Measurements from ENCODE around the gene COCH.
"Not testable (repeated sequence)": the region's sequence is repeated elsewhere in the genome, so short reads cannot be mapped to it uniquely, and the experiment has no call there.

Gene COCH

DNA sequence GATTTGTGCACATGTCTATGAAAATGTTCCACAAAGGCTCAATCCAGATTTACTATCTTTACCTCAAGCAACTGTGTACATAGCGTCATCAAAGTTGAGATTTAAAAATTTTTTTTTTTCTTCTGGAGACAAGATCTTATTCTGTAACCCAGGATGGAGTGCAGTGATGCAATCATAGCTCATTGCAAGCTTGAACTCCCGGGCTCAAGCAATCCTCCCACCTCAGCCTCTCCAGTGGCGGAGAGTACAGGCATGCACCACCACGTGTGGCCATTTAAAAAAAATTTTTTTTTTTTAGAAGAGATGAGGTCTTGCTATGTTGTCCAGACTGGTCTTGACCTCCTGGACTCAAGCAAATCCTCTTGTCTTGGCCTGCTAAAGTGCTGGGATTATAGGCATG, 2.3 kb downstream of the COCH start:
- no peak for DNase-seq

- DNase-seq, result no peak
Measured at GRCh38 chr14:30882431-30882830, 8.1 kb downstream of the COCH start.

- no peak for DNase-seq
Measured at GRCh38 chr14:30883508-30884294, 9.3 kb downstream of the COCH start.

GRCh38 chr14:30884901-30885300, 10.5 kb downstream of the COCH start:
- DNase-seq, result no peak

DNA sequence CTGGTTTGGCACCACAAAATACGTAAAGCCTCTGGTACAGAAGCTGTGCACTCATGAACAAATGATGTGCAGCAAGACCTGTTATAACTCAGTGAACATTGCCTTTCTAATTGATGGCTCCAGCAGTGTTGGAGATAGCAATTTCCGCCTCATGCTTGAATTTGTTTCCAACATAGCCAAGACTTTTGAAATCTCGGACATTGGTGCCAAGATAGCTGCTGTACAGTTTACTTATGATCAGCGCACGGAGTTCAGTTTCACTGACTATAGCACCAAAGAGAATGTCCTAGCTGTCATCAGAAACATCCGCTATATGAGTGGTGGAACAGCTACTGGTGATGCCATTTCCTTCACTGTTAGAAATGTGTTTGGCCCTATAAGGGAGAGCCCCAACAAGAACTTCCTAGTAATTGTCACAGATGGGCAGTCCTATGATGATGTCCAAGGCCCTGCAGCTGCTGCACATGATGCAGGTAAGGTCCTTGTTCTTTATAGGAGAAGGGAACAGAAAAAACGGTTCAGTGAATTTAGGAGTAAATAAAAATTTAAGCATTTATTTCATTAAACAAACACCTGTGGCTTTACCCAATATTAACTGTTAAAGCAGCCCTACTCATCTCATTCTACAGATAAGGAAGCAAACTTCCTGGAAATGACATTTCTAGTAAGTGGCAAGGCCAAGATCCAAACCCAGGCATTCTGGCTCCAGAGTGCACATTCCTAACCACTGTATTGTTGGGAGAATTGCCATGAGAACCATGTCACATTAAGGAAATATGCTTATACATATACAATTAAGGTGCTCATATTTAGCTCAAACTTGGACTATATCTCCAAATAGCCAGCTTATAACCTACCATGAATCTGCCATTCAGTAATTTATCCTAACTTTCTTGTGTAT, 11.7 kb downstream of the COCH start:
- DNase-seq, result no peak

GRCh38 chr14:30888480-30889243, 14.3 kb downstream of the COCH start:
- no peak for DNase-seq

- DNase-seq, result no peak
Measured at GRCh38 chr14:30889244-30889594, 14.9 kb downstream of the COCH start.

GRCh38 chr14:30893819-30894218, 19.5 kb downstream of the COCH start:
- DNase-seq, result no peak

DNA sequence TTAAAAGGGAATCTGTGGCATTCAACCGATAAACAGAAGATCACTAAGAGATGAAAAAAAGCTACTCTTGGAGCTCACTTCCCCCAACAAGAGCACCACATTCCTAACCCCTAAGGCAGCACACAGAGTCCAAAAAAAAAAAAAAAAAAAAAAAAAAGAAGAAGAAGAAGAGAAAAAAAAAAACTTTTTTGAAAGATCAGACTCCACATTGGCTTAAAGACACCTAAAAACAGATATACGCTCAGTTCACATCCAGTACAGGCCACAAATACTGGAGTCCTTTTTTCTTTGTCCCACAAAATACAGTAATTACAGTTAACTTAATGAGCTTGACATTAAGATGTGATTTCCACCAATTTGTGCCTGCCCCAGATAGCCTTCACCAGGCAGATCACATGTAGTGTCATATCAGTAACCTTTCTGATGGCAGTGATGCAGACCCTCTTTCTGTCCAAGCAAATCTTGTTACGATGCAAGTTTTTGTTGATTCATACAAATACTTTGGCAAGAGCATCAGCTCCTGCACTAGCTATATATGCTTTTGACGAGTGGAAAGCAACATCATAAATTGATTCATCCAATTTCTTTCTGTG, 20.7 kb downstream of the COCH start:
- DNase-seq, result no peak

- no peak for DNase-seq
Measured at GRCh38 chr14:30896435-30896834, 22.1 kb downstream of the COCH start.

- DNase-seq, result not testable (repeated sequence)
Measured at GRCh38 chr14:30897121-30897520, 22.8 kb downstream of the COCH start.

DNA sequence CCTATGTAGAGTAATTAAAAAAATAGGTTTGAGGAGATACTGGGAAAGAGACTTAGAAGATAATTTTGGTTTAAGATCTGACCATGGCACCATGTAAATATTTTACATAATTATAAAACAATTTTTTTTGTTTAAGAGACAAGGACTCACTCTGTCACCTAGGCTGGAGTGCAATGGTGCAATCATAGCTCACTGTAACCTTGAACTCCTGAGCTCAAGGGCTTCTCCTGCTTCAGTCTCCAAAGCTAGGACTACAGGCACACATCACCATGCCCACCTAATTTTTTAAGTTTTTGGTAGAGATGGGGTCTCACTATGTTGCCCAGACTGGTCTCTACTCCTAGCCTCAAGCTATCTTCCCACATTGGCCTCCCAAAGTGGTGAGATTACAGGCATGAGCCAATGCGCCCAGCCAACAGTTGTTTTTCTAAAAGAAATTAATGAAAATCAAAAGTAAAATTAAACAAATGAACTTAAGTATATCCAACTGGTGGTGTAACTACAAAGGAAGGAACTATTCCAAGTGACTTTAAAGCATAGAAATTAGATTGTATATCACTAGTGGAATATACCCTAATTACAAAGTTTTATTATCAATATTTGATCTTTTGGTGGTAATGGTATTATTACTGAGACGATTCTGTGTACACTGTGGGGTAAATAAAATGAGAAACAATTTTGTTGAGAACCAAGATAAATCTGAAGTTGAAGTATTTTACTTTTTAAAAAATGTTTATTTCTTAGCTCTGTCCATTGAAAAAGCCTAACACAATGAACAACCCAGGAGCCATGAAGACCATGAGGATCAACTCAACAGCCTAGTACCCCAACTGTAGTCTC, 29.1 kb downstream of the COCH start:
- no peak for DNase-seq

DNA sequence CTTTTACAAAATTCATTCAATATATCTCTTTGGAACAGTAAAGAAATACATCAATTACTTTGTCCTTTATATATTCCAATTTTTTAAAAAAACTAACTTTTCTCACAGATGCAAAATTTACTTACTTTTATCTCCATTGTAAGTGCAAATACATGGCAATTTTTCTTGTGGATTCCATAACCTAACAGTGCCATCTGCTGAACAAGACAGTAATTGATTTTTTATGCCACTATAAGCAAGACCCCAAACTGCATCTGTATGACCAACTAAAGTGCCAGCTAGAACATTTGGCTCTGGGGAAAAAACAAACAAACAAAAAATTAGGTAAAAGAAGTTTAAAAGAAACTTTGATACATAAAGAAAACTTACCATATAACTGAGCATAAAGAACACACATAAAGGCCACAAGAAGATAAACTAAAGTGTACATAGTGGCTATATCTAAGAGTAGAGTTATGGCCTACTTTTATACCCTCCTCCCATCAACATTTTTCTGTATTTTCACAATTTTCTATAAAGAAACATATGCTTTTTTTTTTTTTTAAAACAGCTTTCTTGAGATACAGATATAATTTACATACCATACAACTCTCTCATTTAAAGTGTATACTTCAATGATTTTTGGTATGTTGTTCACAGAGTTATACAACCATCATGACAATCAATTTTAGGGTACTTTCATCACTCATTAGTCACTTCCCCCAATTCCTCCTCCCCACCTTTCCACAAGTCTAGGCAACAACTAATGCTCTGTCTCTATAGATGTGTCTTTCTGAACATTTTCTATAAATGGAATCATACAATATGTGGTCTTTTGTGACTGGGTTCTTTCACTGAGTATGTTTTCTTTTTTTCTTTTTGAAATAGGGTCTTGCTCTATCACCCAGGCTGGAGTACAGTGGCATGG, 32.6 kb downstream of the COCH start:
- peak in 1 of 2 experiments; percentile 35 for DNase-seq

DNA sequence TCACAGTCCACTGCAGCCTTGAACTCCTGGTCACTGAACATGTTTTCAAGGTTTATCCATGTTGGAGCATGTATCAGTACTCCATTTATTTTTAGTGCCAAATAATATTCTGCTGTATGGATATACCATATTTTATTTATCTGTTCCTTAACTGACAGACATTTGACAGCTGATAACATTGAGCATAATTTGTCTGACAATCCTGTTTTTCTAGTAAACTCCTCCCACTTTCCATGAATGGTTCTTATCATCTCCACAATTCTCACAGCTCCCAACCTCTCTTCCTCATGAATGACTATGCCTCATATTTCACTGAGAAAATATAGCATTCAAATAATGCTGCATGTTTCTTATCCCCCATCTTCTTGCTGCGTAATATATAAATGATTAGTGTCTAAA, 33.3 kb downstream of the COCH start:
- DNase-seq, result no peak

DNA sequence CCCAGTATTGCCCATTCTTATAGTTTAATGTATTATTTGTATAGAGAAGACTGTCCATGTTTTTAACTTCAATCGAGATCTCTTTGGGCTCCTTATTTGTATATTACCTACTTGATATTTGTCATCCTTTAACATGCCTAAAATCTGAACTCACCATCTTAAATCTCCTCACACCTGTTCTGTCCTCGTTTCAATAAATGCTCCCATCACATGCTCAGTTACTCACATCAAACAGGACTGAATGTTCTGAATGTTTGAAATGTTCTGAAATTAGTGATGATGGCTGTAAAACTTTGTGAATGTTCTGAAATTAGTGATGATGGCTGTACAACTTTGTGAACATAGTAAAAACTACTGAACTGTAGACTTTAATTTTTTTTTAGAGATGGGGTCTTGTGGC, 34.5 kb downstream of the COCH start:
- DNase-seq, result no peak

- DNase-seq, result no peak
Measured at GRCh38 chr14:30914812-30915211, 40.5 kb downstream of the COCH start.

- no peak for DNase-seq
Measured at GRCh38 chr14:30915596-30915995, 41.2 kb downstream of the COCH start.

GRCh38 chr14:30921305-30921704, 46.9 kb downstream of the COCH start:
- DNase-seq, result no peak

DNA sequence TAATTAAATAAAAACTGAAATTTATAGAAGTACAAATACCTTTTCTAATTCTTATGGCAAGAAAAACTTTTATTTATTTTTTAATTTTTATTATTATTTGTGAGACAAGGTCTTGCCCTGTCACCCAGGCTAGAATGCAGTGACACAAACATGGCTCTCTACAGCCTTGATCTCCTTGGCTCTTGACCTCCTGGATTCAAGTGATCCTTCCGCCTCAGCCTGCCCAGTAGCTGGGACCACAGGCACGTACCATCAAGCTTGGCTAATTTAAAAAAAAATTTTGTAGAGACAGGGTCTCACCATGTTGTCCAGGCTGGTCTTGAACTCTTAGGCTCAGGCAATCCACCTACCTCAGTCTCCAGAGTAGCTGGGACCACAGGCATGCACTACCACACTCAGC, 47.4 kb downstream of the COCH start:
- DNase-seq, result no peak

GRCh38 chr14:30925254-30925653, 50.9 kb downstream of the COCH start:
- DNase-seq, result no peak

- no peak for DNase-seq
Measured at GRCh38 chr14:30928462-30928861, 54.1 kb downstream of the COCH start.

All from SW 1271 (cell line).